Fibroblast of mammary gland (primary cell): ENCODE data around the gene SHROOM2.
A peak's percentile ranks its signal among the peaks of the same experiment; 100 is the strongest.

Source experiments
- DNase-seq: peaks from one replicate; pipeline ENCODE4 v3.0.0-alpha.2; 2010; ENCODE audit warnings: low read depth
- H3K4me3 ChIP-seq: 2 replicates; pipeline ENCODE4 v1.5.1; 2011; ENCODE audit warnings: low read depth, mild to moderate bottlenecking, low read length, moderate library complexity; ENCODE audit not compliant: control insufficient read depth
- TF ChIP-seq, protein P1 (sequence below): conservative IDR thresholded peaks from 2 replicates; pipeline ENCODE4 v1.5.1; 2011; ENCODE audit warnings: low read depth, low read length, inconsistent platforms; ENCODE audit not compliant: control insufficient read depth, insufficient read depth

Gene SHROOM2

DNA sequence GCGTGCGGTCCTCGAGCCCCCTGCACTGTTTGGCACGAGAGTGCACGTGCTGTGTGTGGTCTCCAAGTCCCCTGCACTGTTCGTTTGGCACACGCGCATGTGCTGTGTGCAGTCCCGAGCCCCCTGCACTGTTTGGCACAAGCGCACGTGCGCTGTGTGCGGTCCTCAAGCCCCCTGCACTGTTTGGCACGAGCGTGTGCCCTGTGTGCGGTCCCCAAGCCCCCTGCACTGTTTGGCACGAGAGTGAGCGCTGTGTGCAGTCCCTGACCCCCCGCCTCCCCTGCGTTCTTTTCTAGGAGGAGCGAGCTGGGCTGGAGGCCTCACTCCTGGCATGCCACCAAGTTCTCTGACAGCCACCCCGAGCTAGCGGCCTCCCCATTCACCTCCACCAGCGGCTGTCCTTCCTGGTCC, 104.5 kb downstream of the SHROOM2 start:
- TF ChIP-seq, protein P1, sequence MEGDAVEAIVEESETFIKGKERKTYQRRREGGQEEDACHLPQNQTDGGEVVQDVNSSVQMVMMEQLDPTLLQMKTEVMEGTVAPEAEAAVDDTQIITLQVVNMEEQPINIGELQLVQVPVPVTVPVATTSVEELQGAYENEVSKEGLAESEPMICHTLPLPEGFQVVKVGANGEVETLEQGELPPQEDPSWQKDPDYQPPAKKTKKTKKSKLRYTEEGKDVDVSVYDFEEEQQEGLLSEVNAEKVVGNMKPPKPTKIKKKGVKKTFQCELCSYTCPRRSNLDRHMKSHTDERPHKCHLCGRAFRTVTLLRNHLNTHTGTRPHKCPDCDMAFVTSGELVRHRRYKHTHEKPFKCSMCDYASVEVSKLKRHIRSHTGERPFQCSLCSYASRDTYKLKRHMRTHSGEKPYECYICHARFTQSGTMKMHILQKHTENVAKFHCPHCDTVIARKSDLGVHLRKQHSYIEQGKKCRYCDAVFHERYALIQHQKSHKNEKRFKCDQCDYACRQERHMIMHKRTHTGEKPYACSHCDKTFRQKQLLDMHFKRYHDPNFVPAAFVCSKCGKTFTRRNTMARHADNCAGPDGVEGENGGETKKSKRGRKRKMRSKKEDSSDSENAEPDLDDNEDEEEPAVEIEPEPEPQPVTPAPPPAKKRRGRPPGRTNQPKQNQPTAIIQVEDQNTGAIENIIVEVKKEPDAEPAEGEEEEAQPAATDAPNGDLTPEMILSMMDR: no peak
- no peak overlapping the region for H3K4me3 ChIP-seq
- DNase-seq: no peak

DNA sequence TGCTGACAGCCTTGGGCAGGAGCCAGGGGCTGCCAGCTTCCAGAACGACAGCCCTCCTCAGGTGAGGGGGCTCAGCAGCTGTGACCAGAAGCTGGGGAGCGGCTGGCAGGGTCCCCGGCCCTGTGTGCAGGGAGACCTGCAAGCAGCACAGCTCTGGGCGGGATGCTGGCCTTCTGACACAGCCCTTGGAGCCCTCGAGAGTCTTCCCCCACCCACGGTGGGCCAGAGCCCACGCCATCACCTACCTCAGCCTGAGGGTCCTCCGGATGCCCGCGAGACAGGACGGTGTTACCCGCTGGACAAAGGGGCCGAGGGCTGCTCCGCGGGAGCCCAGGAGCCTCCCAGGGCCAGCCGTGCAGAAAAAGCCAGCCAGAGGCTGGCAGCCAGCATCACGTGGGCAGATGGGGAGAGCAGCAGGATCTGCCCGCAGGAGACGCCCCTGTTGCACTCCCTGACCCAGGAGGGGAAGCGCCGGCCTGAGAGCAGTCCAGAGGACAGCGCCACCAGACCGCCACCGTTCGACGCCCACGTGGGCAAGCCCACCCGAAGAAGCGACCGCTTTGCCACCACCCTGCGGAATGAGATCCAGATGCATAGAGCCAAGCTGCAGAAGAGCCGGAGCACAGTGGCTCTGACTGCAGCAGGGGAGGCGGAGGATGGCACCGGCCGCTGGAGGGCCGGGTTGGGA, 109.1 kb downstream of the SHROOM2 start:
- no peak overlapping the region for H3K4me3 ChIP-seq
- DNase-seq: no peak
- TF ChIP-seq, protein P1: no peak

DNA sequence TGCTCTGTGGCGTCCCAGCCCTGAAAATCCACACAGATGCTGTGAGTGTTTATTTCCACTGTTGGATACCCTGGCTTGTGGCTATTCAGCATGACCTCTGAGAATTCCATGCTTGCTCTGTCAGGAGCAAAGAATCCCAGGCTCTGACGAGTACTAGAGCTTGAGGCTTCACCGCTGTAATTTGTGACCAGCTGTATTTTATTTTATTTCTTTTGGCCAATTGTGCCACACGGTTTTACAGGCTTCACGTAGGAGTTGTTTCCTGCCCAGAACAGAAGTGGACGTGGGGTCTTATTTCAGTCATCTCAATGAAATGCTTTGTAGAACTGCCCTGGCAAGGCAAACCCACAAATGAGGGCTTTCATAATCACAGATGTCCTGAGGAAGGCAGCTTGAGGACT, 111.5 kb downstream of the SHROOM2 start:
- DNase-seq: peak; percentile 85
- TF ChIP-seq, protein P1: no peak
- no peak overlapping the region for H3K4me3 ChIP-seq

DNA sequence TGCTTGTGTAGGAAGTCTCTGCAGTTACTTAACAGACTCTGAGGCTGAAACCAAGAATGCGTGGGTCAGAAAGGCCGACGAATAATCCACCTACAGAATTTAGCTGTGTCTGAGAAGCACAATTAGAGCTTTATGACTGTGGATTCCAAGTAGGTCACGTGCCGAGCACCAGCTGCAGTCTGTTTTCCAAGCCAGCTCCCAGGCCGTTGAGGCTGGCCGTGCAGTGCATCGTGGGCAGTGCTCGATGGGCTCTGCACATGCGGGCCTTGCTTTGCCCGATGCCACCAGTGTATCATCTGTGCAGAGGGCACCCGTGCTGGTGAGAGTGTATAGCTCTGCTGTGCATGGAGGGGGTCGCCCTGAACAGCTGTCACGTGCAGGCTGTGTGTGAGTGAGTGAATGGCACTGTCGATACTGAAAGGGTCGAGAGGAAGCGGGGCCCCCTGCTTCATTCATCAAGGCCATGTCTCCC, 113.4 kb downstream of the SHROOM2 start:
- no peak overlapping the region for H3K4me3 ChIP-seq
- peak; percentile 58 for DNase-seq
- TF ChIP-seq, protein P1: no peak

DNA sequence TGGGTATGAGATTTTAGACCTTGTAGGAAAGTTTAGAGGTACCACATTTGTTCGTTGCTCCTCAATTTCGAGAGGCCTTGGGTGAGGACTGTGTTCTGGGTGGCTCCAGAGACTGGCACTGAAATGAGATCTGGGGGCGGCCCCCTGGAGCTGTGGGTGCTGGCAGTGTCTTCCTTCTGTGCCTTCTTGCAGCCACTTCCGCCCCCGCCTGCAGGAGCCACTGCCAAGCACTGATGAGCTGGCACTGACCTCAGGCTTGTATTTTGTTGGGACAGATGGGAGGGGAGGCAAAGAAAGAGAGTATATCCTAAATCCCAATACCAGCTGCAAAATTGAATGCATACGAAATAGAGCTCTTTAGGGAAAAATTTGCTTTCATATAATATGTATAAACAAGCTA, 116.4 kb downstream of the SHROOM2 start:
- no peak overlapping the region for H3K4me3 ChIP-seq
- no peak for DNase-seq
- TF ChIP-seq, protein P1: no peak

DNA sequence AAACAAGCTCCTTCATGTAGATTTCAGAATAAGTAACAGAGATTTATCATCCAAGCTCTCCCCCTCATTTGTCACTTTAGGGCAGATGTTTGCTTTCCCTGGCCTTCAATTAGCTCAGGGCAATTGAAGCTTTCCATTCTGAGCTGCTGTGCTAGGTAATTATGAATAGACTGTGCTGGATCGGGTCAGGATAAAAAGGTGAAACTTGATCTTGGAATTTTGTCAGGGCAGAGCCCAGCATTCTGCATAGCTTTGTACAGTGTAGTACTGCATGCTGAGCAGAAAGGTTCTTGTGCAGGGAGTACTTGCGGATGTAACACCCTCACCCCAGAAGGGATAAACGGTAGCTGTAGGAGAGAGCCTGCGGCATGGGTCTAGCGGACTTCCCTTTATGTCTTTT, 116.9 kb downstream of the SHROOM2 start:
- H3K4me3 ChIP-seq: no peak overlapping the region
- no peak for DNase-seq
- TF ChIP-seq, protein P1: no peak

DNA sequence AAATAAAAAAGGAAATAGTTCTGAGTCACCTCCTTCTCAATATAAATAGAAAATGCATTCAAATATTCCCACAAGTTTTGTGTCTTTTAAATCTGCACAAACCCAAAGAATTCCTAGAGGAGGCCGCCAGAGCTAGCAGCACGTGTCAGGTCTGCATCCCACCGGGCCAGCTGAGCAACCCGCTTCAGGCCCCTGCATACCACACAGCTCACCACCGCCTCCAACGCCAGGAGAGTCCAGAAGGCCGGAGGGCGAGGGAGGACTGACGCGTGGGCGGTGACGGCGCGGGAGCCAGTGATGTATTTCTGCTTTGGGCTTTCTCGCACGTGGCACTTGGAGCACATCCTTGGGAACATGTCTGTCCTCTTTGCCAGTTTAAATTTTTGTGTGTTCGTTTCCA, 119.1 kb downstream of the SHROOM2 start:
- TF ChIP-seq, protein P1: no peak
- peak; percentile 72 for DNase-seq

More for the DNA sequence above, 119.1 kb downstream of the SHROOM2 start:
- H3K4me3 ChIP-seq: no peak overlapping the region
